ENCODE results near the gene EEF2K.

Gene EEF2K

GRCh38 chr16:22225060-22225459 is 19.0 kb downstream of the EEF2K start:
- TF ChIP-seq, protein P1, sequence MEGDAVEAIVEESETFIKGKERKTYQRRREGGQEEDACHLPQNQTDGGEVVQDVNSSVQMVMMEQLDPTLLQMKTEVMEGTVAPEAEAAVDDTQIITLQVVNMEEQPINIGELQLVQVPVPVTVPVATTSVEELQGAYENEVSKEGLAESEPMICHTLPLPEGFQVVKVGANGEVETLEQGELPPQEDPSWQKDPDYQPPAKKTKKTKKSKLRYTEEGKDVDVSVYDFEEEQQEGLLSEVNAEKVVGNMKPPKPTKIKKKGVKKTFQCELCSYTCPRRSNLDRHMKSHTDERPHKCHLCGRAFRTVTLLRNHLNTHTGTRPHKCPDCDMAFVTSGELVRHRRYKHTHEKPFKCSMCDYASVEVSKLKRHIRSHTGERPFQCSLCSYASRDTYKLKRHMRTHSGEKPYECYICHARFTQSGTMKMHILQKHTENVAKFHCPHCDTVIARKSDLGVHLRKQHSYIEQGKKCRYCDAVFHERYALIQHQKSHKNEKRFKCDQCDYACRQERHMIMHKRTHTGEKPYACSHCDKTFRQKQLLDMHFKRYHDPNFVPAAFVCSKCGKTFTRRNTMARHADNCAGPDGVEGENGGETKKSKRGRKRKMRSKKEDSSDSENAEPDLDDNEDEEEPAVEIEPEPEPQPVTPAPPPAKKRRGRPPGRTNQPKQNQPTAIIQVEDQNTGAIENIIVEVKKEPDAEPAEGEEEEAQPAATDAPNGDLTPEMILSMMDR (IDR thresholded peaks at IDR 0.05; ENCODE audit: low read depth, low read length): no peak
- in situ Hi-C loops (cut with HindIII; ENCODE audit: low sequenced_read_pairs): no loop called here

GRCh38 chr16:22229889-22230288 is 23.8 kb downstream of the EEF2K start:
- TF ChIP-seq, protein P1 (IDR thresholded peaks at IDR 0.05; ENCODE audit: low read depth, low read length): no peak
- DNase-seq (ENCODE audit: low read depth, low spot score): no peak
- no peak overlapping the region for H3K4me3 ChIP-seq (ENCODE audit: low read depth, low read length)
- in situ Hi-C loops (cut with HindIII; ENCODE audit: low sequenced_read_pairs): no loop called here

More at GRCh38 chr16:22225060-22225459, 19.0 kb downstream of the EEF2K start:
- H3K4me3 ChIP-seq (ENCODE audit: low read depth, low read length): no peak overlapping the region
- no peak for DNase-seq (ENCODE audit: low read depth, low spot score)

DNA sequence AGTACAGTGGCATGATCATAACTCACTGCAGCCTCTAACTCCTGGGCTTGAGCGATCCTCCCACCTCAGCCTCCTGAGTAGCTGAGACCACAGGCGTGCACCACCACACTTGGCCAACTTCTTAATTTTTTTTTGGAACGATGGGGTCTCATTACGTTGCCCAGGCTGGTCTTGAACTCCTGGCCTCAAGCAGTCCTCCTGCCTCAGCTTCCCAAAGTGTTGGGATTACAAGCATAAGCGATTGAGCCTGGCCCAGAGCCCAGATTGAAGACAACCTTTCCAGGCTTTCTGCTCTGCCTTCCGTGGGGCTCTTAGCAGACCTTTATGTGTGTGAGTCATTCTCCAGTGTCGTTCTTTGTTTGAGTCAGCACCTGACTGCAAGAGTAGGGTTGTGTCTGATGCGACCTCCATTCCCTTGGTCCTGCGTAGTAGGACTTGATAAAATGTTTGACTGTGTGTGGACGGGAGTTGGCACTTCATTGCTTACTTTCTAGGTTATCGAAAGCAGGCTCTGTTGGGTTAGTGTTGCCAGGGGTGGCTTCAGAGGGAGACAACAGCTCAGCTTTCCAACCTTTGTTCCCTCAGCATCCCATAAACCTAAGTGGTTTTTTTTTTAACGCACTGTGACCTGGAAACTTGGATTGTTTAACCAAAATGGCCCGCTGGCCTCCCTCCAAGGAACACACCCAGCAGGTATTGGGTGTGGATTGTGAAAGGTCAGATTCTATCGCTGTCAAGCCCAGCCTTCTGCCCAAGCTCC is 26.4 kb downstream of the EEF2K start:
- in situ Hi-C loops (cut with HindIII; ENCODE audit: low sequenced_read_pairs): no loop called here
- H3K4me3 ChIP-seq (ENCODE audit: low read depth, low read length): no peak overlapping the region
- TF ChIP-seq, protein P1 (IDR thresholded peaks at IDR 0.05; ENCODE audit: low read depth, low read length): no peak
- DNase-seq (ENCODE audit: low read depth, low spot score): peak; percentile 57

- no peak overlapping the region for H3K4me3 ChIP-seq (ENCODE audit: low read depth, low read length)
- peak; percentile 9 for DNase-seq (ENCODE audit: low read depth, low spot score)
- TF ChIP-seq, protein P1 (IDR thresholded peaks at IDR 0.05; ENCODE audit: low read depth, low read length): no peak
- in situ Hi-C loops (cut with HindIII; ENCODE audit: low sequenced_read_pairs): no loop called here
Observed at GRCh38 chr16:22233037-22233372, 26.9 kb downstream of the EEF2K start.

DNA sequence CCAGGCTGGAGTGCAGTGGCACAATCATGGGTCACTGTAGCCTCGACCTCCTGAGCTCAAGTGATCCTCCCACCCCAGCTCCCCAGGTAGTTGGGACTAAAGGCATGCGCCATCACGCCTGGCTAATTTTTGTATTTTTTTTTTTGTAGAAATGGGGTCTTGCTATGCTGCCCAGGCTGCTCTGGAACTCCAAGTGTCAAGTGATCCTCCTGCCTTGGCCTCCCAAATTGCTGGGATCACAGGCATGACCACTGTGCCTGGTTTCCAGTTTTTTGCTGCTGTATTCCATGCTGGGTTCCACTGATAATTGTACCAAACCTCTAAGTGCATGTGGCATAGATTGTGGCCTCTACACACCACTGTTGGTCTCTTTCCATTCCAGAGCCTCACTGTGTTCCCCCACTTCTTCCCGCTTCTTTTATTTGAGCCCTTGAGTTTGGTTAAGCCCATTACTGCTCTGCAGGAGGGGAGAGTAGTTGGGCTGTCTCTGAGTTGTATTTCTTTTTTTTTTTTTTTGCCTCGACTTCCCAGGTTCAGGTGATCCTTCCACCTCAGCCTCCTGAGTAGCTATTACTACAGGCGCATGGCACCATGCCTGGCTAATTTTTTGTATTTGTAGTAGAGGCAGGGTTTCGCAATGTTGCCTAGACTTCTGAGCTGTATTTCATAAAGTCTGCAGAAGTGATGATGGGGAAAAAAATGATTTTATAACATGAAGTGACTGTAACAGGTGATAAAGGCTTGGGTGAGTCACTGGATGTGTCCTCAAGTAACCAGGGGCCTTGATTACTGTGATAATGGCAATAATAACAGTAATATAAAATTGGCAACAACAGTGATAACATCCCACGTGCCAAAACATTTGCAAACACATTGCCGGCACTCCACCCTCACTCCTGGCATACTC is 30.0 kb downstream of the EEF2K start:
- TF ChIP-seq, protein P1 (IDR thresholded peaks at IDR 0.05; ENCODE audit: low read depth, low read length): no peak
- in situ Hi-C loops (cut with HindIII; ENCODE audit: low sequenced_read_pairs): no loop called here
- no peak for DNase-seq (ENCODE audit: low read depth, low spot score)
- no peak overlapping the region for H3K4me3 ChIP-seq (ENCODE audit: low read depth, low read length)

GRCh38 chr16:22239131-22239805 is 33.2 kb downstream of the EEF2K start:
- no peak for DNase-seq (ENCODE audit: low read depth, low spot score)
- no peak overlapping the region for H3K4me3 ChIP-seq (ENCODE audit: low read depth, low read length)
- TF ChIP-seq, protein P1 (IDR thresholded peaks at IDR 0.05; ENCODE audit: low read depth, low read length): no peak
- in situ Hi-C loops (cut with HindIII; ENCODE audit: low sequenced_read_pairs): no loop called here
